Ramos (cell line): ENCODE results near the gene PNPLA7.

ENCODE experiments used
- in situ Hi-C: fragments of 300-500 bp; cut with MboI; formaldehyde crosslinking; loops from one replicate; pipeline ENCODE4 v1.14.3; 2022; ENCODE audit warnings: low sequenced_read_pairs; ENCODE audit not compliant: unreplicated experiment

PNPLA7 gene

GRCh38 chr9:137485343-137486140 is 64.7 kb downstream of the PNPLA7 start:
- in situ Hi-C loops, result no loop called here

GRCh38 chr9:137484551-137485315 is 65.5 kb downstream of the PNPLA7 start:
- in situ Hi-C loops, result no loop called here

- in situ Hi-C loops, result no loop called here
Observed at GRCh38 chr9:137482094-137482781, 68.0 kb downstream of the PNPLA7 start.

DNA sequence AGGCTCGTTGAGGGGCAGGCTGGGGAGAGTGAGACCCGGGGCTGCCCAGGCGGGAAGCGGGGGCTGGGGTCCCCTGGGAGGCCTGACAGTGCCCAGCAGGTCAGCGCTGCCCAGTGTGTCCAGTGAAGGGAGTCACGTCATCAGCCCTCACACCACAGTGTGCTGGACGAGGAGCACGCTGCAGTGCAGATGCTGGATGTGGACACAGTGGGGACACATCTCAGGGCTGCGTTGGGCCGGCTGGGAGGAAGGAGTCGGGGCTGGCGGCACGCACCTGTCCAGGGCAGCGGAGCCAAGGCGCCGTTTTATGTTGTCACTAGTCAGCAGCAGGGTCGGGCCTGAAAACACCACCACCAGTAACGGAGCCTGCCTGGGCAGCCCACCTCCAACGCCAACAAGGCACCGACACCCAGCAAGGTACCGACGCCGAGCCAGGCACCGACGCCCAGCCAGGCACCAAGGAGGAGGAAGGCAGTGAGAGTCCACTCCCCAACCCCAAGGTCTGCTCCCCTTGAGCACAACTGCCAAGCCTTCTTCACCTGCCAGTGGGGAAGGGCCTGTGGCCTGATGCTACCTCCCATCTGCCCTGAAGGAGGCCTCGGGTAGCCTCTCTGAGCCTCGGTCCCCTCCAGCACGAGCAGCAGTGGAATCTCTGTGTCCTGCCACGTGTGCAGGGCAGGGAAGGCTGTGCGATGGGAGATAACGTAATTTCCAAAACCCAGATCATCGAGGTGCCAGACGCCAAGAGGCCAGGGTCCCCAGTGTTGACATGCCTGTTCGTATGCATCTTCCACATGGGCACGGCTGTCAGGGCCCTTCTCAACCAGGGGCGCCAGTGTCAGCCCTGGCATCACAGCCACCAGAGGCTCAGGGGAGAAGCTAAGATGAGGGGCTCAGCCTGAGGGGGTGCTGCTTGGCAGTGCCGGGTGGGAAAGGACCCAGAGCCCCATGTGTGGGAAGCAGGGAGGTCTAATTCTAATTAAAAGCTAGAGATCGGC is 69.2 kb downstream of the PNPLA7 start:
- in situ Hi-C loops, result no loop called here

DNA sequence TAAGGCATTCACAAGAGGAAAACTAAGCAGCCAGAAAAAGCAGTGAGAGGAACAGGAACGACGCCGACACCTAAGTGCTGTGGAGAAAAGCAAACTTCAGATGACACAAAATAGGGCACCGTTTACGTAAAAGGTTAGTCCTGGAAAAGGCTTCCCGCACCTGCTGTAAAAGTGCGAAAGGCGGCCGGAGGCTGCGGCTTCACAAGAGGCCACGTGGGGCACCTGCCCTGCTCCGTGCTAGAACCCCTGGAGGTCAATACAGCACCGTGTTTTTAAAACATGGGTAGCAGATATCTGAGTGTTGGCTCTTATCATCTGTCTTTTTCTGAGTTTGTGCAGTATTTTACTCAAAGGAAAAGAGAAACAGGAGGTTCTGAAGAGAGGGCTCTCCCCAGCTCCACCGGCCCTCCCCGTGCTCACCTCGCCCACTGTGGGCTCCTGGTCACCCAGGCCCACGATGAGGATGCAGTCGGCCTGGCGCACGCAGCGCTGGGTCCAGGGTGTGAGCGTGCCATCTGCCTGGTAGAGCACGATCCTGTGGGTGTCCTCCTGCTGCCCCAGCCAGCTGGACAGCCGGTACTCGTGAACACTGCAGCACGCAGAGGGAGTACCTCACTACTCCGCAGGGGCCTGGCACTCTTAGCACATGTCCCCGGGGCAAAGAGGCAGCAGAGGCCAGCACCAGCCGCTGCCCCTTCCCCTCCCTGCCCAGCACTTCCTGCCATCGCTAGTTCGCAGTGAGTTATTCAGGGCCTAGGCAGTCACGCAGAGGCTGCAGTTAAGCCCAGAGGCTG is 70.1 kb downstream of the PNPLA7 start:
- in situ Hi-C loops, result no loop called here

DNA sequence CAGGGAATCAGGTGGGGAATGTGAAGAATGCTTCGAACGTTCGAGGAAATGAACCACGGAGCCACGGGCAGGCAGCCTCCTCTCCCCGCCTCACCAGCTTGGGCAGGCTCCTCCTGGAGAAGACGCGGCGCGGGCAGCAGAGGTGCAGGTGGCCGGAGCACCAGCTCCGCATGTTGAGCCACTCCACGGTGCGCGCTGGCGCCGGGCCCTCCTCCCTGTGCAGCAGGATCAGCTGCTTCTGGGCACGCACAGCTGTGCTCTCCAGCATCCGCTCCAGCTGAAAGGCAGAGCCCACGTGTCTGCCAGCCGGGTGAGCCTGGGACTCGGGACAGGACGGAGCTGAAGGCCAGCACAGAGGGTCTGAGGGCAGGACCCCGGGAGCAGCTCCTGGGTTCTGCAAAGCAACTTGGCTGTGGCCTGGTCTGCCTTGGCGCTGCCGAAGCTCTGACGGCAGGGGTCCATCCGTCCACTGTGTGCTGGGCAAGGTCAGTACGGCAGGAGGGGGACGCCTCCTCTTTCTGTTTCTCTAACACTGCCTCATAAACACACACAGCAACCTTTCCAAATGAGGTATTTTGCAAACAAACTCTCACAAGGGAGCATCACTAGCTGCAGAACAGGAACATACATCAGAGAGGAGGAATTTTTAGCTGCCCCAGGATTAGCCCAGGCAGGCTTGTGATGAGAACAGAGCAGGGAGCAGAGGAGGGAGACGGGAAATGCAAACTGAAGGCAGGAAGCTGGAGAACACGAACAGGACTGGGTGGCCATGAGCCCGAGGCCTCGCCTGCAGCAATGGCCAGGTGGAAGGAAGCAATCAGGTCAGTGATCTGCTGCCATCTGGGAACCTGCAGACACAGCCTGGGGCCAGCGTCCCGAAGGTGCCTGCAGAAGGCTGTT is 71.0 kb downstream of the PNPLA7 start:
- in situ Hi-C loops, result no loop called here

GRCh38 chr9:137478613-137478961 is 71.6 kb downstream of the PNPLA7 start:
- in situ Hi-C loops, result no loop called here

DNA sequence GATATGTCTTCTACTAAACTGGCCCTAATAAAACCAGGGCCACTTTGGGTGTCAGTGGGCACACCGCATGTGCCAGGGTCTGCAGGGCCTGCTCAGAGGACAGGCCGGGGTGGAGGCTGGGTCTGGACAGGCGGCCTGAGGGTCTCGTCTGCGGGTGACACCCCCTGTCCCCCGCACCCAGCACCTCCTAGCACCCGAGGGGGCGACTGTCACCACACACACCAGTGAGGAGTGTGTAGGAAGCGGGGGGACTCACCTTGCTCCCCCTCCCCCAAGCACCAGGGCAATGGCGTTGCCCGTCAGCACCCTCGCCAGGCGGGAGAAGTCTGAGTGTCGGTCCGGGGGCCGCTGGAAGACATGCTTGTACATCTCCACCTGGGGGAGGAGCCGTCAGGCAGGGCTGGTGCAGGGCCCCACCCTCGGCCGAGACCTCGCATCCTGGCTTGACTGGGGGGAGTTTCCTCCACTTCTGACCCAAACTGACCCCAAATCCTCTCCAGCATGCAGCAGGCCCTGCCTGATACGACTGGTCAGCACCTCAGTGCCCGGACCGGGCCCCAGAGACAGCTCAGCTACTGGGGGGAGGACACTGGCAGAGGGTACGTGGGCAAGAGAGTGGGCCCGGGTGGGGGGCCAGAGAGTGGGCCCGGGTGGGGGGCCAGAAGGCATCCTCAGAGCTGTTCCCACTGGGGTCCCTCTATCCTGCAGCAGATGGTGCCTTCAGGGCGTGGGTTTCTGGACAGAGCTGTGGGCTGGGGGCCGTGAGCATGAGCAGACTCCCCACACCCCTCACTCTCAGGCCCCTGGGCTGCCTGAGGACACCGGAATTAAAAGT is 72.2 kb downstream of the PNPLA7 start:
- in situ Hi-C loops, result no loop called here

- in situ Hi-C loops, result no loop called here
Observed at GRCh38 chr9:137476856-137477255, 73.3 kb downstream of the PNPLA7 start.

DNA sequence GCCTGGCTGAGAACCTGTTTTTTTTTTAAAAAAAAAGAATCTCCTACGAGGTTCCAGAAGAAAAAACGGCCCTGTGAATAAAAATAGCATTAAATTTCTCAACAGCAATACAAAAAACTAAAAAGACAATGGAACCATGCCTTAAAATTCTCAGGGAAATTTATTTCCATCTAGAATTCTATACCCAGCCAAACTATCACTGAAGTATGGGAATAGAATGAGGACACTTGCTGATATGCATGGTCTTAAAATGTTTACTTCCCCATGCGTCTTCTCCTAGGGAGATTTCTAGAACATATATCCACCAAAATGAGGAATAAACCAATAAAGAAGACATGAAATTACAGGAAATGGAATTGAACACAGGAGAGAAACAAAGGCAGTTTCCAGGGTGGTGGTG is 74.5 kb downstream of the PNPLA7 start:
- in situ Hi-C loops, result no loop called here

- in situ Hi-C loops, result loop anchor here (25.0 kb wide), 1 partner anchor 687 kb away; the partner anchor contains the start of genes CCDC183 and TMEM141
Observed at GRCh38 chr9:137474271-137474670, 75.9 kb downstream of the PNPLA7 start.

DNA sequence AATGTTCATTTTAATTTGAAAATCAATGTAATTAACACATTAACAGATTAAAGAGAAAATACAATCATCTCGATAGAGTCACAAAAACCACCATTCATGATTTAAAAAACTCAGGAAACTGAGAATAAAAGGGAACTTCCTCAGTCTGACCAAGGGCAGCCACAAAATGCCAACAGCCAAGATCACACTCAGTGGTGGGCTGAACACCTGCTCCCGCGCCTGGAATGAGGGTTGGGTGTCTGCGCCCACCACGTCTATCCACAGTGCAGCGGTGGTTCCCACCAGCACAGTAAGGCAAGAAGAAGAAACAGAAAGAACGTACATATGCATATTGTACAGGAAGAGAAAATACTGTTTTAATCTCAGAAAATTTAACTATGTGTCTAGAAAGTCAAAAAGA is 79.4 kb downstream of the PNPLA7 start:
- in situ Hi-C loops, result loop anchor here (25.0 kb wide), 1 partner anchor 683 kb away; the partner anchor contains the start of genes CCDC183 and TMEM141

DNA sequence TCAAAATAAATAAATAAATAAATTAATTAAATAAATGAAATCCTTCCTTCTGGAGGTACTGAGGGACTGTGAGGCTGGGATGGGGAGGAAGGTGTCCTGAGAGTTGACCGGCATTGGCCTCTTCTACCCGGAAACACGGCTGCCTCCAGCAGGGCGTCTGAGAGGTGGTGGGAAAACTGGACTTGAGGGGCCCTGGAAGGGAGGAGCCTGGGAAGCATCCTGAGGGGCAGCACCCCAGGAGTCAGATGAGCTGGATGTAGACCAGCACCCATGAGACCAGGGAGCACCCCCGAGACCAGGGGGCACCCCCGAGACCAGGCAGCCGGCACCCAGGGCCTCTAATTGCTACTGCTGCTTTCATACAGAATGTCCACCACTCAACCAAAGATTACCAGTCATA is 82.3 kb downstream of the PNPLA7 start:
- in situ Hi-C loops, result loop anchor here (25.0 kb wide), 1 partner anchor 681 kb away; the partner anchor contains the start of genes CCDC183 and TMEM141

- in situ Hi-C loops, result loop anchor here (25.0 kb wide), 1 partner anchor 680 kb away; the partner anchor contains the start of genes CCDC183 and TMEM141
Observed at GRCh38 chr9:137467161-137467581, 83.0 kb downstream of the PNPLA7 start.

- in situ Hi-C loops, result loop anchor here (25.0 kb wide), 1 partner anchor 679 kb away; the partner anchor contains the start of genes CCDC183 and TMEM141
Observed at GRCh38 chr9:137466389-137467085, 83.7 kb downstream of the PNPLA7 start.
